SK-N-SH treated with all-trans-retinoic acid at 6 μM for 48 hours (cell line): Measurements from ENCODE around the gene NPTX1.

Experiments
- ARNTL ChIP-seq: fragments of 450-650 bp; formaldehyde crosslinking; IDR thresholded peaks from 2 replicates; pipeline ENCODE4 v1.5.0; 2020; ENCODE audit warnings: low read depth, mild to moderate bottlenecking, moderate library complexity, borderline replicate concordance
- CSDC2 ChIP-seq: fragments of 250-450 bp; sonication (Bioruptor Pico); IDR thresholded peaks from 2 replicates; pipeline ENCODE4 v1.5.0; 2020; ENCODE audit warnings: mild to moderate bottlenecking, moderate library complexity
- PPARA ChIP-seq: fragments of 250-450 bp; sonication (Bioruptor Pico); IDR thresholded peaks from 2 replicates; pipeline ENCODE4 v1.5.0; 2020; ENCODE audit warnings: mild to moderate bottlenecking, borderline replicate concordance
- RARB ChIP-seq: fragments of 250-450 bp; sonication (Bioruptor Pico); IDR thresholded peaks from 2 replicates; pipeline ENCODE4 v1.8.0; 2021; ENCODE audit warnings: mild to moderate bottlenecking, moderate library complexity
- SNAI2 ChIP-seq: fragments of 250-450 bp; sonication (Bioruptor Pico); IDR thresholded peaks from 2 replicates; pipeline ENCODE4 v1.5.0; 2020; ENCODE audit warnings: mild to moderate bottlenecking, moderate library complexity
- TOX ChIP-seq: fragments of 250-450 bp; sonication (Bioruptor Pico); IDR thresholded peaks from 2 replicates; pipeline ENCODE4 v1.8.0; 2021; ENCODE audit warnings: mild to moderate bottlenecking, moderate library complexity, borderline replicate concordance
- ZFP3 ChIP-seq: fragments of 250-450 bp; sonication (Bioruptor Pico); IDR thresholded peaks from 2 replicates; pipeline ENCODE4 v1.5.0; 2020; ENCODE audit warnings: mild to moderate bottlenecking, moderate library complexity
- ZFP30 ChIP-seq: fragments of 450-650 bp; formaldehyde crosslinking; IDR thresholded peaks from 2 replicates; pipeline ENCODE4 v1.5.0; 2022; ENCODE audit warnings: mild to moderate bottlenecking, moderate library complexity
- ZNF565 ChIP-seq: fragments of 450-650 bp; formaldehyde crosslinking; conservative IDR thresholded peaks from 2 replicates; pipeline ENCODE4 v1.5.0; 2020; ENCODE audit warnings: low read depth, mild to moderate bottlenecking, moderate library complexity
- ZNF70 ChIP-seq: fragments of 450-650 bp; formaldehyde crosslinking; IDR thresholded peaks from 2 replicates; pipeline ENCODE4 v1.5.0; 2020; ENCODE audit warnings: mild to moderate bottlenecking, moderate library complexity
- TF ChIP-seq, protein P1 (sequence below): fragments of 250-450 bp; sonication (Bioruptor Pico); IDR thresholded peaks from 2 replicates; pipeline ENCODE4 v1.5.1; 2020; ENCODE audit warnings: low read depth, mild to moderate bottlenecking, moderate library complexity
- TF ChIP-seq, protein P2 (sequence below): fragments of 250-450 bp; sonication (Bioruptor Pico); IDR thresholded peaks from 2 replicates; pipeline ENCODE4 v1.8.0; 2020; ENCODE audit warnings: mild to moderate bottlenecking, moderate library complexity, borderline replicate concordance
- TF ChIP-seq, protein P3 (sequence below): fragments of 250-450 bp; sonication (Bioruptor Pico); IDR thresholded peaks from 2 replicates; pipeline ENCODE4 v1.8.0; 2021; ENCODE audit warnings: low read depth, mild to moderate bottlenecking, moderate library complexity, borderline replicate concordance

DNA sequence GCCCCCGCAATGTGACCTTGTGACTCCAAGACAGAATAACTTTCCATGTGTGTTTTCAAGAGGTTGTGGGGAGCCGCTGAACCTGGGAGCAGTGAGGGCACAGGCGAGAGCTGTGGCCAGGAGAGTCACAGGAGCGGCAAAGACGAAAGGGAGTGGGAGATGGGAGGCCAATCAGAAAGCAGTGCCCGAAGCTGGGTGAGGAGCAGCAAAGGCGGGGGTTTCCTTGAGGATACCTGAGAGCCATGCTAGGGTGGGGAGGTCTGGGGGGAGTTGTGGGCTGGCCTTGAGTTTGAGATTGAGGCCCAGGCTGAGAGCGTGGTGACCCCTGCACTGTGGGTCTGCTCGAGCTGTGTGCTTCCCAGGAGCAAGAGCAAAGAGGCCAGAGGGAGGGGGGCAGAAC, 23.2 kb upstream of the NPTX1 start:
- TF ChIP-seq, protein P1, sequence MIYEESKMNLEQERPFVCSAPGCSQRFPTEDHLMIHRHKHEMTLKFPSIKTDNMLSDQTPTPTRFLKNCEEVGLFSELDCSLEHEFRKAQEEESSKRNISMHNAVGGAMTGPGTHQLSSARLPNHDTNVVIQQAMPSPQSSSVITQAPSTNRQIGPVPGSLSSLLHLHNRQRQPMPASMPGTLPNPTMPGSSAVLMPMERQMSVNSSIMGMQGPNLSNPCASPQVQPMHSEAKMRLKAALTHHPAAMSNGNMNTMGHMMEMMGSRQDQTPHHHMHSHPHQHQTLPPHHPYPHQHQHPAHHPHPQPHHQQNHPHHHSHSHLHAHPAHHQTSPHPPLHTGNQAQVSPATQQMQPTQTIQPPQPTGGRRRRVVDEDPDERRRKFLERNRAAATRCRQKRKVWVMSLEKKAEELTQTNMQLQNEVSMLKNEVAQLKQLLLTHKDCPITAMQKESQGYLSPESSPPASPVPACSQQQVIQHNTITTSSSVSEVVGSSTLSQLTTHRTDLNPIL, result no peak
- no peak for TF ChIP-seq CSDC2 (CRISPR knock-in tag)
- TF ChIP-seq PPARA (CRISPR knock-in tag), result no peak
- no peak for TF ChIP-seq RARB (CRISPR knock-in tag)
- TF ChIP-seq, protein P2, sequence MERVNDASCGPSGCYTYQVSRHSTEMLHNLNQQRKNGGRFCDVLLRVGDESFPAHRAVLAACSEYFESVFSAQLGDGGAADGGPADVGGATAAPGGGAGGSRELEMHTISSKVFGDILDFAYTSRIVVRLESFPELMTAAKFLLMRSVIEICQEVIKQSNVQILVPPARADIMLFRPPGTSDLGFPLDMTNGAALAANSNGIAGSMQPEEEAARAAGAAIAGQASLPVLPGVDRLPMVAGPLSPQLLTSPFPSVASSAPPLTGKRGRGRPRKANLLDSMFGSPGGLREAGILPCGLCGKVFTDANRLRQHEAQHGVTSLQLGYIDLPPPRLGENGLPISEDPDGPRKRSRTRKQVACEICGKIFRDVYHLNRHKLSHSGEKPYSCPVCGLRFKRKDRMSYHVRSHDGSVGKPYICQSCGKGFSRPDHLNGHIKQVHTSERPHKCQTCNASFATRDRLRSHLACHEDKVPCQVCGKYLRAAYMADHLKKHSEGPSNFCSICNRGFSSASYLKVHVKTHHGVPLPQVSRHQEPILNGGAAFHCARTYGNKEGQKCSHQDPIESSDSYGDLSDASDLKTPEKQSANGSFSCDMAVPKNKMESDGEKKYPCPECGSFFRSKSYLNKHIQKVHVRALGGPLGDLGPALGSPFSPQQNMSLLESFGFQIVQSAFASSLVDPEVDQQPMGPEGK (CRISPR knock-in tag), result no peak
- no peak for TF ChIP-seq ZNF70 (CRISPR knock-in tag)
- no peak for TF ChIP-seq SNAI2 (CRISPR knock-in tag)
- TF ChIP-seq, protein P3, sequence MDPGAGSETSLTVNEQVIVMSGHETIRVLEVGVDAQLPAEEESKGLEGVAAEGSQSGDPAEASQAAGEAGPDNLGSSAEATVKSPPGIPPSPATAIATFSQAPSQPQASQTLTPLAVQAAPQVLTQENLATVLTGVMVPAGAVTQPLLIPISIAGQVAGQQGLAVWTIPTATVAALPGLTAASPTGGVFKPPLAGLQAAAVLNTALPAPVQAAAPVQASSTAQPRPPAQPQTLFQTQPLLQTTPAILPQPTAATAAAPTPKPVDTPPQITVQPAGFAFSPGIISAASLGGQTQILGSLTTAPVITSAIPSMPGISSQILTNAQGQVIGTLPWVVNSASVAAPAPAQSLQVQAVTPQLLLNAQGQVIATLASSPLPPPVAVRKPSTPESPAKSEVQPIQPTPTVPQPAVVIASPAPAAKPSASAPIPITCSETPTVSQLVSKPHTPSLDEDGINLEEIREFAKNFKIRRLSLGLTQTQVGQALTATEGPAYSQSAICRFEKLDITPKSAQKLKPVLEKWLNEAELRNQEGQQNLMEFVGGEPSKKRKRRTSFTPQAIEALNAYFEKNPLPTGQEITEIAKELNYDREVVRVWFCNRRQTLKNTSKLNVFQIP, result no peak
- TF ChIP-seq TOX (CRISPR knock-in tag), result no peak
- no peak for TF ChIP-seq ZFP3
- TF ChIP-seq ZFP30, result no peak
- no peak for TF ChIP-seq ZNF565
- no peak for TF ChIP-seq ARNTL (CRISPR knock-in tag)
